Osteoblast (primary cell): Measurements from ENCODE around the gene NEURL2. TPM values are rescaled to one million over a fixed set of nuclear protein-coding genes. Genes with fewer than 3 reads are reported as not detected.
A peak's percentile ranks its signal among the peaks of the same experiment; 100 is the strongest.
"Not testable (repeated sequence)": the region's sequence is repeated elsewhere in the genome, so short reads cannot be mapped to it uniquely, and the experiment has no call there.

Experiments
- DNase-seq: peaks from one replicate; pipeline ENCODE4 v3.0.0; 2011; ENCODE audit warnings: low spot score, mixed read lengths; ENCODE audit not compliant: insufficient read length; ENCODE audit errors: missing footprints
- H2AFZ ChIP-seq: 2 replicates; pipeline ENCODE4 v1.6.0; 2011; ENCODE audit warnings: mild to moderate bottlenecking, low read length
- H3K27ac ChIP-seq: 2 replicates; pipeline ENCODE4 v1.5.1; 2011; ENCODE audit warnings: mild to moderate bottlenecking, low read depth, low read length, moderate library complexity
- H3K27me3 ChIP-seq: 2 replicates; pipeline ENCODE4 v1.6.0; 2012; ENCODE audit warnings: mild to moderate bottlenecking, control low read depth, inconsistent platforms, low read length, moderate library complexity; ENCODE audit not compliant: insufficient read depth
- H3K36me3 ChIP-seq: 2 replicates; pipeline ENCODE4 v1.5.1; 2011; ENCODE audit warnings: mild to moderate bottlenecking, low read length, control low read depth, moderate library complexity; ENCODE audit not compliant: insufficient read depth
- H3K4me1 ChIP-seq: 2 replicates; pipeline ENCODE4 v1.5.1; 2011; ENCODE audit warnings: mild to moderate bottlenecking, low read length, control low read depth, moderate library complexity; ENCODE audit not compliant: insufficient read depth
- H3K4me2 ChIP-seq: 2 replicates; pipeline ENCODE4 v1.6.0; 2011; ENCODE audit warnings: mild to moderate bottlenecking, low read length; ENCODE audit not compliant: insufficient read depth
- H3K4me3 ChIP-seq: fragments of 200-600 bp; sonication (generic); 3 replicates; pipeline ENCODE4 v1.5.1; 2012; ENCODE audit warnings: mild to moderate bottlenecking, low read length, inconsistent platforms; ENCODE audit not compliant: insufficient read depth
- H3K79me2 ChIP-seq: 2 replicates; pipeline ENCODE4 v1.6.0; 2012; ENCODE audit warnings: mild to moderate bottlenecking, low read length, control low read depth, inconsistent platforms; ENCODE audit not compliant: insufficient read depth
- H3K9me3 ChIP-seq: 2 replicates; pipeline ENCODE4 v1.5.1; 2011; ENCODE audit warnings: low read depth, low read length, control low read depth
- H4K20me1 ChIP-seq: 2 replicates; pipeline ENCODE4 v1.6.0; 2012; ENCODE audit warnings: mild to moderate bottlenecking, low read length, control low read depth; ENCODE audit not compliant: insufficient read depth
- total RNA-seq: library from RNA; depleted of rRNA; stranded (reverse); fragments of >200 nt; gene quantifications from 2 replicates; pipeline ENCODE4 v1.2.3, GENCODE V29; 2012
- TF ChIP-seq, protein P1 (sequence below): IDR thresholded peaks from 2 replicates; pipeline ENCODE4 v1.5.1; 2011; ENCODE audit warnings: mild to moderate bottlenecking, low read depth, low read length, moderate library complexity; ENCODE audit errors: extremely low read depth

Gene NEURL2
- total RNA-seq, 1 donor, result 4.7 TPM

DNA sequence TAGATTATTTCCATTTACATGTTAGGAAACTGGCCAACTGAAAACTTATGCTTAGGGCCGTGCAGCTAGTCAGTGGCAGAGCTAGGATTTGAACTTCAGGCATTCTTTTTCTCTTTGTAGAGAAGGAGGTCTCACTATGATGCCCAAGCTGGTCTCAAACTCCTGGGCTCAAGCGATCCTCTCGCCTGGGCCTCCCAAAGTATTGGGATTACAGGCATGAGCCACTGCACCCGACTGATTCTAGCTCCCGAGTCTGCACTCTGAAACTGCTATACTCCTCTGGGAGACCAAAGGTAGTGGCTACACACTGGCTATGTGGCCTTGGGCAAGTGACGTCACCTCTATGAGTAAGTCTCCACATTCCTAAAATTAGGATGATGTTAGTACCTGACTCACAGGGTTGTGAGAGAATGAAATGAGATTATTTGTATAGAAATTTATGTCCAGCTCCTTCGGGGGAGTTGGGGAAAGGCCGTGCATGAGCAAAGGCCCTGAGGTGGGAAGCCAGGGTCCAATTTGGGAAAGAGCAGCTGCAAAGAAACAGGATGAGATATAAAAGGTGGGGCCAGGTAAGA, 14.6 kb upstream of the NEURL2 start:
- Histone ChIP-seq H3K4me2 (no peak overlapping the region), H3K27me3 (no peaks in the 10 kb centered on the region), H3K27ac (peak overlapping the region; percentile 70), H3K9me3 (no peaks in the 10 kb centered on the region), H2AFZ (no peak overlapping the region), H3K4me3 (no peak overlapping the region), H3K79me2 (no peaks in the 10 kb centered on the region), H4K20me1 (no peaks in the 10 kb centered on the region), H3K4me1 (peaks cover 11% of the 10 kb centered on the region), H3K36me3 (no peaks in the 10 kb centered on the region)
- peak; percentile 97 for DNase-seq
- TF ChIP-seq, protein P1, sequence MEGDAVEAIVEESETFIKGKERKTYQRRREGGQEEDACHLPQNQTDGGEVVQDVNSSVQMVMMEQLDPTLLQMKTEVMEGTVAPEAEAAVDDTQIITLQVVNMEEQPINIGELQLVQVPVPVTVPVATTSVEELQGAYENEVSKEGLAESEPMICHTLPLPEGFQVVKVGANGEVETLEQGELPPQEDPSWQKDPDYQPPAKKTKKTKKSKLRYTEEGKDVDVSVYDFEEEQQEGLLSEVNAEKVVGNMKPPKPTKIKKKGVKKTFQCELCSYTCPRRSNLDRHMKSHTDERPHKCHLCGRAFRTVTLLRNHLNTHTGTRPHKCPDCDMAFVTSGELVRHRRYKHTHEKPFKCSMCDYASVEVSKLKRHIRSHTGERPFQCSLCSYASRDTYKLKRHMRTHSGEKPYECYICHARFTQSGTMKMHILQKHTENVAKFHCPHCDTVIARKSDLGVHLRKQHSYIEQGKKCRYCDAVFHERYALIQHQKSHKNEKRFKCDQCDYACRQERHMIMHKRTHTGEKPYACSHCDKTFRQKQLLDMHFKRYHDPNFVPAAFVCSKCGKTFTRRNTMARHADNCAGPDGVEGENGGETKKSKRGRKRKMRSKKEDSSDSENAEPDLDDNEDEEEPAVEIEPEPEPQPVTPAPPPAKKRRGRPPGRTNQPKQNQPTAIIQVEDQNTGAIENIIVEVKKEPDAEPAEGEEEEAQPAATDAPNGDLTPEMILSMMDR, result no peak

DNA sequence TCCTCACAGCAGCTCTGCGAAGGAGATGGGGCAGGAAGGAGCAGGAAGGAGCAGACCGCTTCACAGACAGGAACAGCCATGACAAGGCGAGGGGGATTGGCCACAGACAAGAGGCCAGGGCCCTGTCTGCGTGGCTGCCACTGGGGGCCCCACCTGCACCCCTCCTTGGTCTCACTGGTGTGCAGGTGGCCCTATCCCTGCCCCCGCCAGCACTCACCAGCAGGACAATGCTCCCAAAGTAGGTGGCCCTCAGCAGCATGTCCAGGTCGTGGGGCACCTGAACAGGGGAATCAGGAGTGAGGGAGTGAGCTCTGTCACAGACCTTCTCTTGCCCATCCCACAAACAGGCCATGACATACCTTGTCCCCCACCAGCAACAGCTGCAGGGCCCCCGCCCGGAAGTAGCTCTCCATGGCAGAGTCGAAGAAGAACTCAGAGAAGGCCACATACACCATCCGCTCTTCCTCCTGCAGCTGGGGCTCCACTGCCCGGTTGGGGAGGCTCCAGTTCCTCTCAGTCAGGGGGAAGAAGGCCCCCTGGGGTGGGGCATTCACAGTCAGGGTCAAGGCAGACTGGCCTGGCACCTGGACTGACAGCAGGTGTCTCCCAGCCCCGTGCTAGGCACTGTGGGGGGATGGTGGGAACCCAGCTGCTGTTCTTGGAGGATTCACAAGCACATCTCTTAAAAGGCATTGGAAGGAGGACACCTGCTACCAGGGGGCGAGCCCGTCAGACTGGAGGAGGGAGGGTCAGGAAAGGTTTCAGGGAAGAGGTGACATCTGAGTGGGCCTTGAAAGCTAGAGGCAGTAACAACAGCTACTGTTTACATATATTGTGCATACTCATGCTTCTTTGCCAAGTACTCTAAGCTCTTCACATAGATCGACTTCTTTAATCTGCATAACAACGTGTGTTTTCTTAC, 13.8 kb upstream of the NEURL2 start:
- Histone ChIP-seq H4K20me1 (no peaks in the 10 kb centered on the region), H3K27me3 (no peaks in the 10 kb centered on the region), H3K4me2 (no peak overlapping the region), H3K9me3 (no peaks in the 10 kb centered on the region), H3K4me3 (no peak overlapping the region), H3K79me2 (no peaks in the 10 kb centered on the region), H3K36me3 (no peaks in the 10 kb centered on the region), H3K27ac (peak overlapping the region; percentile 70), H3K4me1 (peaks cover 11% of the 10 kb centered on the region), H2AFZ (no peak overlapping the region)
- DNase-seq, result peak; percentile 14
- TF ChIP-seq, protein P1, result no peak

DNA sequence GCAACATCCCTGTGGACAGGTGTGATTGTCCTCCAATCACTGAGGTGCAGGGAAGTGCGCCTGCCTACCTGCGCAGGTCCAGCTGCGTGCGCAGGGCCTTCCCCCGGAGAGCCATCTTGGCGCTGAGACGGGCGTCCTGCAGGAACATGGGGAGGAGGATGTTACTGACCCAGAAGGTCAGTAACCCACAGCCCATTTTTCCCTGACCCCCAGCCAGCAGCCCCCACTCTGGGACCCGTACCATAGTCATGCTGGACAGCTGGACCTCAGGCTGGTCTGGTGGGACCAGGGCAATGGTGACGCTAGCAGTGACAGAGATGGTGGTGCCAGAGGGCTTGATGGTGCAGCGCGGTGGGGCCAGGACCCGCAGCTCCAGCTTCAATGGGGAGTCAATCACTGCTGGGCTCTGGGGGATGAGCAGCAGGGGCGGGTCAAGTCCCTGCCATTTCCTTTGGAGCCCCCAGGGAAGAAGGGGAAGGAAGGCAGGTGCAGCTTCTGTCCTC, 11.2 kb upstream of the NEURL2 start:
- H3K4me2 ChIP-seq, result no peak overlapping the region
- peaks cover 11% of the 10 kb centered on the region for H3K4me1 ChIP-seq
- H3K79me2 ChIP-seq, result no peaks in the 10 kb centered on the region
- TF ChIP-seq, protein P1, result no peak
- H2AFZ ChIP-seq, result no peak overlapping the region
- peaks cover 15% of the 10 kb centered on the region for H3K36me3 ChIP-seq
- no peak overlapping the region for H3K27ac ChIP-seq
- peaks cover 3% of the 10 kb centered on the region for H4K20me1 ChIP-seq
- DNase-seq, result no peak
- no peaks in the 10 kb centered on the region for H3K27me3 ChIP-seq
- no peaks in the 10 kb centered on the region for H3K9me3 ChIP-seq
- no peak overlapping the region for H3K4me3 ChIP-seq

DNA sequence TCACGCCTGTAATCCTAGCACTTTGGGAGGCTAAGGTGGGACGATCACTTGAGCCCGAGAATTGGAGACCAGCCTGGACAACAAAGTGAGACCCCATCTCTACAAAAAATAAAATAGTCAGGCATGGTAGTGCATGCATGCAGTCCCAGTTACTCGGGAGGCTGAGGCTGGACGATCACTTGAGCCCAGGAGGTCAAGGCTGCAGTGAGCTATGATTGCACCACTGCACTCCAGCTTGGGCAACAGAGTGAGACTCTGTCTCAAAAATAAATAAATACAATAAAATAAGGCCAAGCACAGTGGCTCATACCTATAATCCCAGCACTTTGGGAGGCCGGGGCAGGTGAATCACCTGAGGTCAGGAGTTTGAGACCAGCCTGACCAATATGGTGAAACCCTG, 10.3 kb upstream of the NEURL2 start:
- H4K20me1 ChIP-seq, H3K79me2 ChIP-seq, DNase-seq, H3K9me3 ChIP-seq, H2AFZ ChIP-seq, H3K4me2 ChIP-seq, H3K4me3 ChIP-seq, H3K27me3 ChIP-seq, H3K27ac ChIP-seq: not testable (repeated sequence)
- peaks cover 11% of the 10 kb centered on the region for H3K4me1 ChIP-seq
- H3K36me3 ChIP-seq, result peaks cover 21% of the 10 kb centered on the region
